Measurements from ENCODE around the gene DNAJC5. TPM values are rescaled to one million over a fixed set of nuclear protein-coding genes. Genes with fewer than 3 reads are reported as not detected.

The DNAJC5 gene
- total RNA-seq, 3 donors from 2014 or later: 31.1 to 37.9 (median 37.0) TPM

GRCh38 chr20:63963784-63964301 is 68.9 kb downstream of the DNAJC5 start:
- Histone ChIP-seq H3K4me1 (peaks cover 0 to 8% of the 10 kb centered on the region in 2 donors), H3K36me3 (peaks cover 8% of the 10 kb centered on the region)
- no peak for TF ChIP-seq POLR2AphosphoS5 (IDR thresholded peaks at IDR 0.05)
- TF ChIP-seq POLR2A (IDR thresholded peaks at IDR 0.05): no peak
- TF ChIP-seq CTCF (IDR thresholded peaks at IDR 0.05): no peak

GRCh38 chr20:63964412-63964811 is 69.5 kb downstream of the DNAJC5 start:
- Histone ChIP-seq H3K36me3 (peaks cover 8% of the 10 kb centered on the region), H3K27ac (no peak overlapping the region), H3K4me3 (no peak overlapping the region), H3K27me3 (no peaks in the 10 kb centered on the region), H3K9me3 (peaks cover 0 to 15% of the 10 kb centered on the region in 2 donors), H3K4me1 (peaks cover 0 to 10% of the 10 kb centered on the region in 2 donors)
- TF ChIP-seq POLR2A (IDR thresholded peaks at IDR 0.05) (no peak), CTCF (IDR thresholded peaks at IDR 0.05) (no peak), POLR2AphosphoS5 (IDR thresholded peaks at IDR 0.05) (no peak)
- DNase-seq (ENCODE audit: low spot score in 2 of 2): no peak
- intact Hi-C loops (cut with DNase I; ENCODE audit: low total_unique reads): no loop called here

More at GRCh38 chr20:63963784-63964301, 68.9 kb downstream of the DNAJC5 start:
- Histone ChIP-seq H3K27me3 (no peaks in the 10 kb centered on the region), H3K9me3 (peaks cover 0 to 15% of the 10 kb centered on the region in 2 donors), H3K4me3 (no peak overlapping the region), H3K27ac (no peak overlapping the region)
- no peak for DNase-seq (ENCODE audit: low spot score in 2 of 2)
- intact Hi-C loops (cut with DNase I; ENCODE audit: low total_unique reads): no loop called here

DNA sequence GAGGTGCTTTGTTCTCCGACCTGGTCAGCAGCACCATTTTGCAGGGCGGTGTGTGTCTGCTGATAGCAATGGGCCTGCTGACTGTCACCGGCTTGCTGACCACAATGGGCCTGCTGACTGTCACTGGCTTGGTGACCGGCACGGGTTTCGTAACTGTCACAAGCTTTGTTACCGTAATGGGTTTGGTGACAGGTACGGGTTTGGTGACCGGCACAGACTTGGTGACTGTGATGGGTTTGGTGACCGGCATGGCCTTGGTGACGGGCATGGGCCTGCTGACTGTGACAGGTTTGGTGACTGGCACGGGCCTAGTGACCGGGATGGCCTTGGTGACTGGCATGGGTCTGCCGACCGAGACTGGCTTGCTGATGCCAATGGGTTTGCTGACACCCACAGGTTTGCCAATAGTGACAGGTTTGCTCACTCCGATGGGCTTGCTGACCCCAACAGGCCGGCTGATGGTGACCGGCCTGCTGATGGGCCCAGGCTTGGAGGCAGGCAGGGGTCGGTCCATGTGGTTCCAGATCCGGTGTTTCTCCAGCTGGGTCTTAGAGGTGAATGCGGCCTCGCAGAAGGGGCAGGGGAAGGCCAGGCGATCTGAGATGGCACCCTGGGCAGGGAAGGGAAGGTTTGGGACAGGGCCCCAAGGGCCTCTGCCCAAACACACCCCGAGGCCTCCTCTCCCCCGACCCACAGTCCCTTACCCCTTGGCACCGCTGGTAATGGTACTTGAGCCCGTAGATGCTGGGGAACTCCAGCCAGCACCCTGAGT is 71.4 kb downstream of the DNAJC5 start:
- H3K9me3 ChIP-seq: peaks cover 0 to 15% of the 10 kb centered on the region in 2 donors
- no peaks in the 10 kb centered on the region for H3K27me3 ChIP-seq
- no peak overlapping the region for H3K4me3 ChIP-seq
- no peak overlapping the region for H3K27ac ChIP-seq
- no peak for TF ChIP-seq POLR2A (IDR thresholded peaks at IDR 0.05)
- TF ChIP-seq POLR2AphosphoS5 (IDR thresholded peaks at IDR 0.05): no peak
- no peak for TF ChIP-seq CTCF (IDR thresholded peaks at IDR 0.05)
- intact Hi-C loops (cut with DNase I; ENCODE audit: low total_unique reads): no loop called here
- H3K4me1 ChIP-seq: peaks cover 0 to 10% of the 10 kb centered on the region in 2 donors
- DNase-seq (ENCODE audit: low spot score in 2 of 2): peak in 1 of 2 donors; percentile 49
- peaks cover 7% of the 10 kb centered on the region for H3K36me3 ChIP-seq

- DNase-seq (ENCODE audit: low spot score in 2 of 2): no peak
- intact Hi-C loops (cut with DNase I; ENCODE audit: low total_unique reads): no loop called here
- no peak overlapping the region for H3K4me3 ChIP-seq
Observed at GRCh38 chr20:63966944-63967322, 72.0 kb downstream of the DNAJC5 start.

GRCh38 chr20:63967330-63968135 is 72.6 kb downstream of the DNAJC5 start:
- Histone ChIP-seq H3K36me3 (no peaks in the 10 kb centered on the region), H3K27me3 (no peaks in the 10 kb centered on the region), H3K4me1 (peaks cover 0 to 10% of the 10 kb centered on the region in 2 donors), H3K4me3 (no peak overlapping the region), H3K27ac (no peak overlapping the region), H3K9me3 (peaks cover 0 to 15% of the 10 kb centered on the region in 2 donors)
- TF ChIP-seq POLR2A (IDR thresholded peaks at IDR 0.05) (no peak), CTCF (IDR thresholded peaks at IDR 0.05) (no peak), POLR2AphosphoS5 (IDR thresholded peaks at IDR 0.05) (no peak)
- intact Hi-C loops (cut with DNase I; ENCODE audit: low total_unique reads): no loop called here
- peak in 1 of 2 donors; percentile 49 for DNase-seq (ENCODE audit: low spot score in 2 of 2)

More at GRCh38 chr20:63966944-63967322, 72.0 kb downstream of the DNAJC5 start:
- H3K27me3 ChIP-seq: no peaks in the 10 kb centered on the region
- H3K9me3 ChIP-seq: peaks cover 0 to 15% of the 10 kb centered on the region in 2 donors
- no peak overlapping the region for H3K27ac ChIP-seq
- peaks cover 0 to 10% of the 10 kb centered on the region in 2 donors for H3K4me1 ChIP-seq
- peaks cover 1% of the 10 kb centered on the region for H3K36me3 ChIP-seq
- no peak for TF ChIP-seq POLR2AphosphoS5 (IDR thresholded peaks at IDR 0.05)

Measured in breast epithelium (tissue), 4 donors.